PC-9 (cell line): ENCODE results near the gene DTX4. TPM values are rescaled to one million over a fixed set of nuclear protein-coding genes. Genes with fewer than 3 reads are reported as not detected.

ENCODE experiments used
- BruUV-seq: library from RNA; stranded (reverse); fragments of 400-500 nt; replicated peaks from 2 replicates; lab custom pipeline; 2021; lab: Mats Ljungman, UMichigan
- CTCF ChIA-PET: fragments of 300-600 bp; sonication (Branson Sonifier 250); formaldehyde crosslinking; loops from one replicate; lab custom pipeline; 2022; ENCODE audit warnings: antibody characterized with exemption; lab: Charles Lee
- POLR2A ChIA-PET: fragments of 300-600 bp; sonication (Branson Sonifier 250); formaldehyde crosslinking; loops from one replicate; lab custom pipeline; 2022; ENCODE audit warnings: antibody characterized with exemption; ENCODE audit not compliant: unreplicated experiment; lab: Charles Lee
- DNase-seq, 2 experiments: peaks; one replicate each; pipeline versions ENCODE4 v3.0.0 to v3.0.0-alpha.2; 2015 to 2022; ENCODE audit warnings: mixed read lengths in 1 of 2
- H2AFZ ChIP-seq: fragments of 200-600 bp; sonication (generic); 2 replicates; pipeline ENCODE4 v1.8.1; 2017; ENCODE audit warnings: antibody characterized with exemption
- H3F3A ChIP-seq: fragments of 200-600 bp; sonication (generic); 2 replicates; pipeline ENCODE4 v1.8.1; 2017; ENCODE audit warnings: antibody characterized with exemption, mild to moderate bottlenecking, low read depth; ENCODE audit not compliant: insufficient read depth
- H3K27ac ChIP-seq: fragments of 200-600 bp; sonication (generic); 2 replicates; pipeline ENCODE4 v1.6.1; 2016; ENCODE audit warnings: mixed run types
- H3K27me3 ChIP-seq: fragments of 200-600 bp; sonication (generic); 2 replicates; pipeline ENCODE4 v1.6.1; 2016; ENCODE audit warnings: low read depth, mixed run types; ENCODE audit not compliant: insufficient read depth
- H3K36me3 ChIP-seq: fragments of 200-600 bp; sonication (generic); 2 replicates; pipeline ENCODE4 v1.6.1; 2016; ENCODE audit warnings: low read depth, mixed run types
- H3K4me1 ChIP-seq: fragments of 200-600 bp; sonication (generic); replicated peaks from 2 replicates; pipeline ENCODE4 v1.6.1; 2016; ENCODE audit warnings: mixed run types; ENCODE audit not compliant: insufficient read depth
- H3K4me2 ChIP-seq: fragments of 200-600 bp; sonication (generic); 2 replicates; pipeline ENCODE4 v1.6.1; 2017; ENCODE audit warnings: mixed run types
- H3K4me3 ChIP-seq: fragments of 200-600 bp; sonication (generic); 2 replicates; pipeline ENCODE4 v1.6.1; 2016; ENCODE audit warnings: mixed run types
- H3K79me2 ChIP-seq: fragments of 200-600 bp; sonication (generic); 2 replicates; pipeline ENCODE4 v1.6.1; 2017; ENCODE audit warnings: low read depth, mixed run types
- H3K9me2 ChIP-seq: fragments of 200-600 bp; sonication (generic); 2 replicates; pipeline ENCODE4 v1.8.1; 2017; ENCODE audit warnings: mild to moderate bottlenecking; ENCODE audit not compliant: insufficient read depth
- H3K9me3 ChIP-seq: fragments of 200-600 bp; sonication (generic); 2 replicates; pipeline ENCODE4 v1.8.1; 2016; ENCODE audit warnings: low read depth; ENCODE audit not compliant: insufficient read depth
- H4K20me1 ChIP-seq: fragments of 200-600 bp; sonication (generic); 2 replicates; pipeline ENCODE4 v1.8.1; 2017; ENCODE audit not compliant: insufficient read depth
- CTCF ChIP-seq: fragments of 200-600 bp; sonication (generic); conservative IDR thresholded peaks from 2 replicates; pipeline ENCODE4 v1.6.1; 2017; ENCODE audit warnings: mixed run types, antibody characterized with exemption, mild to moderate bottlenecking, moderate library complexity
- EZH2 ChIP-seq: fragments of 200-600 bp; sonication (generic); IDR thresholded peaks from 2 replicates; pipeline ENCODE4 v1.8.0; 2017; ENCODE audit warnings: antibody characterized with exemption, low read depth
- intact Hi-C: fragments of 100-400 bp; cut with micrococcal nuclease; formaldehyde crosslinking; loops from one replicate; pipeline ENCODE4 v1.10.0; 2022; ENCODE audit not compliant: unreplicated experiment
- total RNA-seq: library from RNA; stranded (reverse); gene quantifications from 2 replicates; pipeline ENCODE4 v1.2.3, GENCODE V29; 2021

DTX4 gene
- total RNA-seq, 1 experiment from 2014 or later = 34.5 TPM

GRCh38 chr11:59214141-59214893, 42.4 kb downstream of the DTX4 start:
- CTCF ChIA-PET = no interaction called here
- Histone ChIP-seq H3K4me3 (no peak overlapping the region), H4K20me1 (no peaks in the 10 kb centered on the region), H3K27me3 (no peaks in the 10 kb centered on the region), H3K79me2 (no peaks in the 10 kb centered on the region), H2AFZ (no peak overlapping the region), H3K4me1 (peaks cover 11% of the 10 kb centered on the region), H3K4me2 (no peak overlapping the region), H3K36me3 (no peaks in the 10 kb centered on the region), H3F3A (no peaks in the 10 kb centered on the region), H3K9me2 (no peaks in the 10 kb centered on the region), H3K27ac (no peak overlapping the region), H3K9me3 (no peaks in the 10 kb centered on the region)
- POLR2A ChIA-PET = no interaction called here
- TF ChIP-seq CTCF (no peak), EZH2 (no peak)
- BruUV-seq = no TSS peak
- no peak for DNase-seq
- intact Hi-C loops = no loop called here

- DNase-seq = peak; percentile 32 to 67
- no peak overlapping the region for H3K4me3 ChIP-seq
- H3K27ac ChIP-seq = no peak overlapping the region
- no peaks in the 10 kb centered on the region for H3K27me3 ChIP-seq
- no peaks in the 10 kb centered on the region for H3K36me3 ChIP-seq
- H3K9me3 ChIP-seq = no peaks in the 10 kb centered on the region
- intact Hi-C loops = no loop called here
- CTCF ChIA-PET = interaction anchor here (0.6 kb wide), 1 partner anchor 295 kb away, joined by 4 read pairs; no protein-coding TSS in a partner anchor
- H3F3A ChIP-seq = 0 out of 2 replicates have a peak, but pooled peaks cover 5% of the 10 kb centered on the region
- no peaks in the 10 kb centered on the region for H3K9me2 ChIP-seq
- no peaks in the 10 kb centered on the region for H4K20me1 ChIP-seq
- no peaks in the 10 kb centered on the region for H3K79me2 ChIP-seq
- no peak for TF ChIP-seq EZH2
- no peak for TF ChIP-seq CTCF
- peaks cover 22% of the 10 kb centered on the region for H3K4me1 ChIP-seq
- POLR2A ChIA-PET = no interaction called here
- peak overlapping the region; percentile 55; the same call in 1 of the 2 replicates for H2AFZ ChIP-seq
- H3K4me2 ChIP-seq = peak overlapping the region; percentile 43
- no TSS peak for BruUV-seq
Observed at GRCh38 chr11:59216641-59217564, 45.0 kb downstream of the DTX4 start.

GRCh38 chr11:59218319-59218718, 46.4 kb downstream of the DTX4 start:
- H3K27me3 ChIP-seq = no peaks in the 10 kb centered on the region
- ChIA-PET CTCF (no interaction called here), POLR2A (no interaction called here)
- H3K4me3 ChIP-seq = no peak overlapping the region
- H4K20me1 ChIP-seq = no peaks in the 10 kb centered on the region
- H3K27ac ChIP-seq = no peak overlapping the region
- no peaks in the 10 kb centered on the region for H3K9me3 ChIP-seq
- H3F3A ChIP-seq = 0 out of 2 replicates have a peak, but pooled peaks cover 5% of the 10 kb centered on the region
- H3K4me2 ChIP-seq = no peak overlapping the region
- BruUV-seq = no TSS peak
- no peaks in the 10 kb centered on the region for H3K79me2 ChIP-seq
- intact Hi-C loops = no loop called here
- no peak for DNase-seq
- peaks cover 27% of the 10 kb centered on the region for H3K4me1 ChIP-seq
- H3K9me2 ChIP-seq = no peaks in the 10 kb centered on the region
- no peak for TF ChIP-seq CTCF
- TF ChIP-seq EZH2 = no peak
- no peaks in the 10 kb centered on the region for H3K36me3 ChIP-seq
- H2AFZ ChIP-seq = no peak overlapping the region
